GM23338 (cell line): ENCODE data around the gene ACHE. TPM values are rescaled to one million over a fixed set of nuclear protein-coding genes. Genes with fewer than 3 reads are reported as not detected.
A peak's percentile ranks its signal among the peaks of the same experiment; 100 is the strongest.

ENCODE experiments used
- ATAC-seq: fragments of 200-7000 bp; cut with Tn5 transposase; 3 replicates; pipeline ENCODE4 v1.9.1; 2020
- DNase-seq: peaks from one replicate; pipeline ENCODE4 v3.0.0-alpha.2; 2015; ENCODE audit warnings: low spot score
- H2AFZ ChIP-seq: fragments of 200-600 bp; sonication (generic); 2 replicates; pipeline ENCODE4 v1.8.0; 2016; ENCODE audit warnings: antibody characterized with exemption, mild to moderate bottlenecking, moderate library complexity
- H3F3A ChIP-seq: fragments of 200-600 bp; sonication (generic); replicated peaks from 2 replicates; pipeline ENCODE4 v1.8.0; 2017; ENCODE audit warnings: antibody characterized with exemption, mixed run types, low read depth
- H3K27ac ChIP-seq: fragments of 200-600 bp; sonication (generic); 2 replicates; pipeline ENCODE4 v1.6.1; 2016; ENCODE audit warnings: low read depth
- H3K27me3 ChIP-seq: fragments of 200-600 bp; sonication (generic); 2 replicates; pipeline ENCODE4 v1.8.0; 2016; ENCODE audit warnings: mild to moderate bottlenecking, mixed run types, moderate library complexity; ENCODE audit not compliant: insufficient read depth
- H3K36me3 ChIP-seq: fragments of 200-600 bp; sonication (generic); 2 replicates; pipeline ENCODE4 v1.8.0; 2016; ENCODE audit warnings: mild to moderate bottlenecking; ENCODE audit not compliant: insufficient read depth
- H3K4me1 ChIP-seq: fragments of 200-600 bp; sonication (generic); 2 replicates; pipeline ENCODE4 v1.8.0; 2016; ENCODE audit warnings: mild to moderate bottlenecking, moderate library complexity; ENCODE audit not compliant: insufficient read depth
- H3K4me2 ChIP-seq: fragments of 200-600 bp; sonication (generic); 2 replicates; pipeline ENCODE4 v1.7.1; 2017; ENCODE audit warnings: mixed run types
- H3K4me3 ChIP-seq: fragments of 200-600 bp; sonication (generic); 2 replicates; pipeline ENCODE4 v1.6.1; 2016; ENCODE audit warnings: mixed run types
- H3K79me2 ChIP-seq: fragments of 200-600 bp; sonication (generic); replicated peaks from 2 replicates; pipeline ENCODE4 v1.8.0; 2017; ENCODE audit warnings: mild to moderate bottlenecking; ENCODE audit not compliant: insufficient read depth
- H3K9me2 ChIP-seq: fragments of 200-600 bp; sonication (generic); 2 replicates; pipeline ENCODE4 v1.8.0; 2017; ENCODE audit not compliant: insufficient read depth
- H4K20me1 ChIP-seq: fragments of 200-600 bp; sonication (generic); replicated peaks from 2 replicates; pipeline ENCODE4 v1.8.0; 2017; ENCODE audit warnings: mild to moderate bottlenecking; ENCODE audit not compliant: insufficient read depth
- H3K27ac Mint-ChIP-seq: 2 replicates; pipeline ENCODE4 v1.8.0; 2020; ENCODE audit warnings: inconsistent platforms, mild to moderate bottlenecking, moderate library complexity, mixed read lengths
- H3K27me3 Mint-ChIP-seq: 3 replicates; pipeline ENCODE4 v1.8.0; 2022; ENCODE audit warnings: low read depth, mild to moderate bottlenecking, moderate library complexity, mixed read lengths, inconsistent platforms; ENCODE audit not compliant: insufficient read depth, poor library complexity
- H3K36me3 Mint-ChIP-seq: 3 replicates; pipeline ENCODE4 v1.8.0; 2021; ENCODE audit warnings: low read depth, mild to moderate bottlenecking, inconsistent platforms, moderate library complexity, mixed read lengths
- H3K4me1 Mint-ChIP-seq: 3 replicates; pipeline ENCODE4 v1.8.0; 2020; ENCODE audit warnings: mild to moderate bottlenecking, inconsistent platforms, mixed read lengths
- H3K4me3 Mint-ChIP-seq: 3 replicates; pipeline ENCODE4 v1.8.0; 2021; ENCODE audit warnings: moderate library complexity, mild to moderate bottlenecking, inconsistent platforms, mixed read lengths
- H3K9me3 Mint-ChIP-seq: 3 replicates; pipeline ENCODE4 v1.8.0; 2020; ENCODE audit warnings: moderate library complexity, mild to moderate bottlenecking, inconsistent platforms, mixed read lengths
- EZH2 ChIP-seq: fragments of 200-600 bp; sonication (generic); IDR thresholded peaks from one replicate; pipeline ENCODE4 v1.8.0; 2017; ENCODE audit warnings: antibody characterized with exemption, mild to moderate bottlenecking, low read depth; ENCODE audit not compliant: unreplicated experiment
- POLR2AphosphoS5 ChIP-seq: IDR thresholded peaks from 2 replicates; pipeline ENCODE4 v1.6.1; 2016; ENCODE audit warnings: antibody characterized with exemption, low read depth
- REST ChIP-seq: IDR thresholded peaks from one replicate; pipeline ENCODE4 v1.6.1; 2018; ENCODE audit warnings: antibody characterized with exemption; ENCODE audit not compliant: unreplicated experiment
- ZNF114 ChIP-seq: fragments of 250-450 bp; sonication (Bioruptor Pico); IDR thresholded peaks from 2 replicates; pipeline ENCODE4 v1.5.0; 2020; ENCODE audit warnings: mild to moderate bottlenecking, moderate library complexity
- polyA plus RNA-seq: library from polyadenylated mRNA; unstranded; fragments of >200 nt; fragmentation: Nextera tagmentation; extraction: Ambion mirVana; gene quantifications from 2 replicates; pipeline ENCODE4 v1.2.1, GENCODE V29; 2016
- total RNA-seq: library from RNA; depleted of rRNA; stranded (reverse); fragments of >200 nt; shearing (Covaris generic); gene quantifications from 2 replicates; pipeline ENCODE4 v1.2.3, GENCODE V29; 2014
- TF ChIP-seq, protein P1 (sequence below), 2 experiments: fragments of 200-600 bp in 1 of 2; sonication (generic) in 1 of 2; conservative IDR thresholded peaks; 2 replicates each; pipeline versions ENCODE4 v1.5.1 to v1.6.1; 2016 to 2017; ENCODE audit warnings: antibody characterized with exemption in 2 of 2, low read depth in 2 of 2, mild to moderate bottlenecking in 2 of 2, moderate library complexity in 1 of 2

The ACHE gene
- total and polyA plus RNA-seq, 2 experiments from 2014 or later = 3.6 to 3.7 TPM

GRCh38 chr7:100896732-100897608, 1.3 kb upstream of the ACHE start:
- Histone ChIP-seq H3K4me2 (peak overlapping the region; percentile 81), H3K4me3 (peak overlapping the region; percentile 52; the same call in 1 of the 2 replicates)
- peak overlapping the region; percentile 70 for H3K4me3 Mint-ChIP-seq

More at GRCh38 chr7:100896732-100897608, 1.3 kb upstream of the ACHE start:
- peak overlapping the region; percentile 90; the same call in 1 of the 2 replicates for H2AFZ ChIP-seq
- no peak overlapping the region for H3K27ac ChIP-seq
- H3K9me2 ChIP-seq = no peaks in the 10 kb centered on the region
- H3K36me3 Mint-ChIP-seq = no peaks in the 10 kb centered on the region; the same call in 2 of the 3 replicates
- H4K20me1 ChIP-seq = no peaks in the 10 kb centered on the region; the same call in 1 of the 2 replicates
- ATAC-seq = peak; percentile 7
- peaks cover 16% of the 10 kb centered on the region for H3K4me1 Mint-ChIP-seq
- peaks cover 5% of the 10 kb centered on the region; the same call in 1 of the 2 replicates for H3F3A ChIP-seq
- H3K4me1 ChIP-seq = peaks cover 4% of the 10 kb centered on the region; the same call in 1 of the 2 replicates
- H3K79me2 ChIP-seq = no peaks in the 10 kb centered on the region
- H3K9me3 Mint-ChIP-seq = peaks cover 8% of the 10 kb centered on the region; the same call in 2 of the 3 replicates
- H3K36me3 ChIP-seq = no peaks in the 10 kb centered on the region
- H3K27me3 ChIP-seq = peaks cover 35% of the 10 kb centered on the region
- TF ChIP-seq ZNF114 (CRISPR knock-in tag) (no peak), POLR2AphosphoS5 (no peak), REST (no peak), EZH2 (no peak)
- TF ChIP-seq, protein P1, sequence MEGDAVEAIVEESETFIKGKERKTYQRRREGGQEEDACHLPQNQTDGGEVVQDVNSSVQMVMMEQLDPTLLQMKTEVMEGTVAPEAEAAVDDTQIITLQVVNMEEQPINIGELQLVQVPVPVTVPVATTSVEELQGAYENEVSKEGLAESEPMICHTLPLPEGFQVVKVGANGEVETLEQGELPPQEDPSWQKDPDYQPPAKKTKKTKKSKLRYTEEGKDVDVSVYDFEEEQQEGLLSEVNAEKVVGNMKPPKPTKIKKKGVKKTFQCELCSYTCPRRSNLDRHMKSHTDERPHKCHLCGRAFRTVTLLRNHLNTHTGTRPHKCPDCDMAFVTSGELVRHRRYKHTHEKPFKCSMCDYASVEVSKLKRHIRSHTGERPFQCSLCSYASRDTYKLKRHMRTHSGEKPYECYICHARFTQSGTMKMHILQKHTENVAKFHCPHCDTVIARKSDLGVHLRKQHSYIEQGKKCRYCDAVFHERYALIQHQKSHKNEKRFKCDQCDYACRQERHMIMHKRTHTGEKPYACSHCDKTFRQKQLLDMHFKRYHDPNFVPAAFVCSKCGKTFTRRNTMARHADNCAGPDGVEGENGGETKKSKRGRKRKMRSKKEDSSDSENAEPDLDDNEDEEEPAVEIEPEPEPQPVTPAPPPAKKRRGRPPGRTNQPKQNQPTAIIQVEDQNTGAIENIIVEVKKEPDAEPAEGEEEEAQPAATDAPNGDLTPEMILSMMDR (conservative IDR thresholded peaks at IDR 0.05; ENCODE audit: low read depth in 2 of 2) = peak; percentile 73 to 87
- H3K27ac Mint-ChIP-seq = no peak overlapping the region
- peak; percentile 70 for DNase-seq
- H3K27me3 Mint-ChIP-seq = peaks cover 32% of the 10 kb centered on the region
